HG03103 (cell line): ENCODE measurements around the gene ZSWIM7.

Experiments used
- ATAC-seq: cut with Tn5 transposase; IDR thresholded peaks from one replicate; pipeline ENCODE4 v1.9.1; 2021; ENCODE audit warnings: low read depth; ENCODE audit not compliant: unreplicated experiment

Gene ZSWIM7

DNA sequence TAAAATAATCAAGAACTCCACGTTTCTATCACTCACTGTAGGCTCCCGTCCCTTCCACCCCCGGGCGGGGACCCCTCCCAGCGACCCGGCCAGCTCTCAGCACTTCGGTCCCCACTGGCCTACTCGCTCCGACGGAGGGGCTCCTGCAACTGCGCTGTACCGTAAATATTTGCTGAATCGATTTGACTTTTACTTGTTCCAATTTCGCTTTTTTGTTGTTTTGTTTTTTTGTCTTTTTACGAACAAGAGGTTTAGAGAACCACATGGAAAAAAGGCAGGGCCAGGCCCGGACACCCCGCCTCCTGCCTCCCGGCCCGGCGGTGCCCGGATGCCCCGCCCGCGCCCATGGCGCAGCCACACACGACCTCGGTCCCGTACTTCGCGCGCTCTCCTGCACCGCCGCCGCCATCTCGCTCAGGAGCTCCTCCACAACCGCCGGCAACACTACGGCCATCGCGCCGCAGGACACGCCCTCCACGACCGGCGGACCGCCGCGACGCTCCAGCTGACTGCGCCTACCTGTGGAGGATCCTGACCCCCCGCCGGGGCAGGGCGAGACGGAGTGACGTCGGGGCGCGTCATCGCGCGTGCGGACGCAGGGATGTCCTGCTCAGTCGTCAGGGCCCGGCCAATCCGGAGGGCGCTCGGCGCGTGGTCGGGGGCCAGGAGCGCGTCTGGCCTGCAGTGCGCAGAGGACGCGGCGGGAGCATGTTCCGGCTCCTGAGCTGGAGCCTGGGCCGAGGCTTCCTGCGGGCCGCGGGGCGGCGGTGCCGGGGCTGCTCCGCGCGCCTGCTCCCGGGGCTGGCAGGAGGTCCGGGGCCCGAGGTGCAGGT is at the start of gene ZSWIM7, which contains the start of gene TTC19:
Gene ZSWIM7, minus strand, starts transcription at position 564 of the 833 bp plus-strand sequence. Its CDS starts 110 bp downstream, at position 454.
Gene TTC19, plus strand, starts transcription at position 684 of the 833 bp plus-strand sequence. Its CDS starts 25 bp downstream, at position 709.
- ATAC-seq: peak; percentile 90

- ATAC-seq: no peak
Observed at GRCh38 chr17:16048811-16049449, 49.4 kb upstream of the ZSWIM7 start.

GRCh38 chr17:16046966-16047365 is 47.5 kb upstream of the ZSWIM7 start:
- ATAC-seq: no peak

GRCh38 chr17:16044487-16044886 is 45.0 kb upstream of the ZSWIM7 start:
- no peak for ATAC-seq

- no peak for ATAC-seq
Observed at GRCh38 chr17:16040710-16041251, 41.3 kb upstream of the ZSWIM7 start.

DNA sequence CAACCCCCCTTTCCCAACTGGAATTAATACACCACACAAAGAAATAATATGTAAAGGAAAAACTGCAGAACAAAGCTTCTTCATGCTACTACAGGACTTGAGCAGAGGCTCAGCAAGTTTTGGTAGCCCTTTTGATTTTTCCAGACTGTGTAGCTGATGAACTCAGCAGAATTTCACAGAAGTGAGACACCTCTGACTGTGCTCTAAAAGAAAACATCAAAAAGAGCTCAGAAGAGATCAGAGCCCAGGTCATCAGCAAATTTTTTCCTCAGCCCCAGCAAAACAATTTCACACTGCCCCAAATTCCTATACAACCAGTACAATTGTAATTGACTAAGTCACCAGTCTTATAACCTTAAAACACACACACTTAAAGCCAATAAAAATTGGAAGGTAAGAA is 38.1 kb upstream of the ZSWIM7 start:
- no peak for ATAC-seq

GRCh38 chr17:16036261-16036660 is 36.8 kb upstream of the ZSWIM7 start:
- ATAC-seq: no peak

DNA sequence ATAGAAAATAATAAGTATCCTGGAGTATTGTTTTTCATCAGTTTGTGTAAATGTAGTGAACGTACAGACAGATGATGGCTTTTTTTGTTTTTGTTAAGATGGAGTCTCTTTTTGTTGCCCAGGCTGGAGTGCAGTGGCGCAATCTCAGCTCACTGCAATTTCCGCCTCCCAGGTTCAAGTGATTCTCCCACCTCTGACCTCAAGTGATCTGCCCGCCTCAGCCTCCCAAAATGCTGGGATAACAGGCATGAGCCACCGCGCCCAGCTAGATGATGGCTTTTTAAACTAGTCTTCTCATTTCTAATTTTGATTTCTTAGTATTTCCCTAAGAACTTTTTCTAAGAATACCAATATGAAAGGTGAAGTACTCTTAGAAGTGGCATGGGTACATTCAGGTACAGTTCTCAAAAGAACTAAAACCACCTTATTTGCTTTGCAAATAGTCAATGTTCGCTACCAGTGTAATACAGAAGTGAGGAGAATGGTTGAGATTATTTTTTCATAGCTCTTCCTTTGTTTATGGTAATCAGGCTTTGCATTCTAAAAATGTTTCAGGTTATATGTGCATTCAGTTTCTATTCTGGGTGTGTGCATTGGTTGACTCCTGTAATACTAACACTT is 34.3 kb upstream of the ZSWIM7 start:
- no peak for ATAC-seq

- ATAC-seq: peak; percentile 95
Observed at GRCh38 chr17:16027708-16028584, 28.4 kb upstream of the ZSWIM7 start.

DNA sequence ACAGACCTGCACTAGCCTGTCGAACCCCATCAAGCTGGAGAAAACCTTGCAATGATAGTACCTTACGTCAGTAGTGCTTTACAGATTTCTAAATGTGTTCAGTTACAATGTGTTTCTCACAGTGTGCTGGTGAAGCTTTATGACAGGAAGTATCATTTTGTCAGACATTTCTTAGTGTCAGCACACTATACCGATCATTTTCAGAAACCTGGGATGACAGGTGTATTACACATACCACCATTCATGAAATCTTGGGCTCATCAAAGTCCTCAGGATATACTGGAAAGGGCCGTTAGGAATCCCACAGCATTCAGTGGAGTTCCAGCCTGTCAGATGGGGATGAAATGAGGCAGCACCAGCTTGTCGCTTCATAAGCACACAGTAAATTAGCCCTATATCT is 27.4 kb upstream of the ZSWIM7 start:
- no peak for ATAC-seq

DNA sequence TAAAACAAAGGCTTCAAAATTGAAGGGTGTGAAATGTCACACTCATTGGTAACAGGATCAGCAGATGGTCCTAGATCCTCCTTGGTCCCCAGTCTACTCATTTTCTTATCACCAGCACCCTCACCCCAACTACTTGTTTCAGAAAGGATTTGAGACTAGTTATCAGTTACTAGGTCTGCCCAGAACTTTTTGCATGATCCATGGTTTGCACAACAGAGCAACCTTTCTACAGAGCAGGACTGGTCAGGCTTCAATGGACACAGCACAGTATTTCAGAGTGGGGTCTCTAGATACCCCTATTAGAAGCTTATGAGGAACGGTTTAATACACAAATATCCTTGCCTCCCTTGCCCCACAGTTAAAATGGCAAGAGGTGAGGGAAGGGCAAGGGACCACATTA is 25.7 kb upstream of the ZSWIM7 start:
- ATAC-seq: no peak

GRCh38 chr17:16023881-16024280 is 24.4 kb upstream of the ZSWIM7 start:
- no peak for ATAC-seq

DNA sequence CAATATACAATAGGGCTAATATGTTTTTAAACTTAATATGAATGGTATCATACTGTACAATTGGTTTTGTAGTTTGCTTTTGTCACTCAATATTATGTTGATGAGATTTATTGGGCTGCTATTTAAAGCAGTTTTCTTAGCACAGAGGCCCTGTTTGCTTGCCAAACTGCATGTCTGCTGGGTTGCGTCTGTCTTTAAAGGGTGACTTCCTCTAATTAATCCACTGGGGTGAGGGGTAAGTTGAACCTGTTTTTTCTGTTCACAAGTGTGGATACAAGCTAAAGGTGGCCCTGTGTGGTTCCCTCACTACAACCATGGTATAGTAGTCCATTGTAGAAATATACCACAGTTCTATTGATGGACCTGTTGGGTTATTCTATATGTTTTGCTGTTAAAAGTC is 19.8 kb upstream of the ZSWIM7 start:
- ATAC-seq: no peak

DNA sequence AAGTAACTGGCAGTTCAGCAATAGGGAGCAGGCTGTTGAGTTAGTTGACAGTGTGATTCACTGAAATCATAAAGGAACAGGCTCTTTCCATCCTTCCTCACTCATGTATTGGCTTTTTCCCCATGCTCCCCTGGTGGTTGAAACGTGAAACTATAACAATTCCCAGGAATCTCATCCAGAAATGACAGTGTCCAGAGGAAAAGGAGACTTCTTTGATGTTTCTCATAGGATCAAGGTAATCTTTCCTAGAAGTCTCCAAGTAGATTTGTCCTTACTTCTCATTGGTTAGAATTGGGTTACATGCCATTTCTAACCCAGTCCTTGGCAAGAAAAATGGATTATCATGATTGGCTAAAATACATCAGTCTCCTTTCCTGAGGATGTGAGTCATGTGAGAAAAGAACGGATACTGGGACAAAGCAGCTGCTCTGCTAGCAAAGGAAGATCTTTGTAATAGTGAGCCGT is 14.5 kb upstream of the ZSWIM7 start:
- ATAC-seq: no peak

DNA sequence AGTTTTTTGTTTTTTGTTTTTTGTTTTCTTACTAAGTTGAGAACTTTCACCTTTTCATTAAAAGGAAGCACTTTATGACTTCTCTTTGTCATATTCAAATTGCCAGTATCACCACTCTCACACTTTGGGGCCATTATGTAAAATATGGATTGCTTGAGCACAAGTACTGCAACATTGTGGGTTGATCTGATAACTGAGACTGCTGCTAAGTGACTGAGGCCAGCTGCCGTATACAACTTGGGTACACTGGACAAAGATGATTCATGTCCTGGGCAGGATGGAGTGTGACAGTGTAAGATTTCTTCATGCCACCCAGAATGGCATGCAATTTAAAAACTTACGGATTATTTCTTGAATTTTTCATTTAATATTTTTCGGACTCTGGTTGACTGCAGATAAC is 7.9 kb upstream of the ZSWIM7 start:
- no peak for ATAC-seq

DNA sequence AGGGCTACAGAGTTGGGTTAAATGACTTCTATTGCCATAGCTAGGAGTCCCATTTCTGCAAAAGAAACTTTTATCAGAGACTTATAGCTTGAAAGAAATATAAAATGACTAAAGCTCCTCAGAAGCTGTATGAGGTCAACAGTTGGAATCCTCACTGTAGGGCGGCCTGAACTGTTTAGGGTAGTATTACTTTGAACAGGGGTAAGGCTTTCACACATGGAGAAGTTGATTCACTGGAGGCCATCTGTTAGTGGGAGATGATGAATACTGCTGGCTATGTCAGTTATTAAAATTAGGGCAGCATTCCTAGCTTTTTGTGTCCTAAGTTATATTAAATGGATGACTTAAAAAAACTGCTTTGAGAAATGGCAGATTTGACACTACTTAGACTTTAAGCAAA is 6.1 kb upstream of the ZSWIM7 start:
- no peak for ATAC-seq

GRCh38 chr17:16003841-16004240 is 4.3 kb upstream of the ZSWIM7 start:
- no peak for ATAC-seq

DNA sequence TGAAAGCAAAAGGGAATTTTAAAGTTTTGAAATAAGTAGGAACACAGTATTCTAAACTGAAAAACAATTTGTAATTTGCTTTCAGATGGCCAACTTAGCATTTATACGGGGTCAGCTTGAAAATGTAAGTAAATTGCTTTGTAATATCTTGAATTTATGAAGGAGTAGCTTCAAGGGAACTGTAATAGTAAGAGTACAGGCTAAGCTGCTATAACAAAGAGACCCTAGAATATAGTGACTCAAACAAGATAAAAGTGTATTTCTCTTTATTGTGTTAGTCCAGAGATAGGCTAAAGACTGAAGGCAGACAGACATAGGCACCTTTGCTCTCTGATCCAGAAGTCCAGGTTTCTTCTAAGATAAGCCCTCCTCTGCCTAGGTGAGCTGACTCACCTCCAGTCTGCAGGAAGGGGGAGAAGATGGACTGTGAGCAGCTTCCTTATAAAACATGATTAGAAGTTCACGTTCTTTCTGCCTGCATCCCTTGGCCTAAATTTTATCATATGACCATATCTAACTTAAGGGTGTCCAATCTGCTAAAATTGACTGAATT is 3.3 kb upstream of the ZSWIM7 start:
- no peak for ATAC-seq

DNA sequence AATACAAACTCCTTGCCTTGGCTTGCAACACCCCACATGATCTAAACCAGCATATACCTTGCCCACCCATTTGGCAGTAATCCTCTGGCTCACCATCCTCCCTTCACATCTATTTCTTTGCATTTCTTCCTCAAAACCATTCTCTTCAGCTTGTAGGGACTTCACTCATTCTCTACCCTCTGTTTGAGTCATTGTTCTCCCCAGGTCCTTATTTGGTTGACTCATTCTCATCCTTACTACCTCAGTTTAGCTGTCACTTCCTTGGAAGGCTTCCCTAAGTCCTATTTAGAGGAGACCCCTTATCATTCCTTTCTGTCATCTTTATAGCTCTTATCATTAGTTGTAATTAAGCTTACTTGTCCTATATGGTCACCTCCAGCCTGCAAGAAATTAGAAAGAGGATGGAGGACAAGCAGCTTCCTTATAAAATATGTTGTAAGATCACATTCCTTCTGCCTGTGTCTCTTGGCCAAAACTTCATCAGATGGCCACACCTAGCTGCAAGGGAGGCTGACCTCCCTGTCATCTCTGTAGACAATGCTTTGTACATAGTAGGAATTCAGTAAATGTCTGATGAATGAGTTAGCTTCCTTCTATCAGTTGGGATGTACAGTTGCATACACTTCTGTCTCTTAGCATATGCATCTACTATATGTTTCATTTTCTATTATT is 1.9 kb upstream of the ZSWIM7 start:
- no peak for ATAC-seq
